ENCODE results near the gene HCFC1.

DNA sequence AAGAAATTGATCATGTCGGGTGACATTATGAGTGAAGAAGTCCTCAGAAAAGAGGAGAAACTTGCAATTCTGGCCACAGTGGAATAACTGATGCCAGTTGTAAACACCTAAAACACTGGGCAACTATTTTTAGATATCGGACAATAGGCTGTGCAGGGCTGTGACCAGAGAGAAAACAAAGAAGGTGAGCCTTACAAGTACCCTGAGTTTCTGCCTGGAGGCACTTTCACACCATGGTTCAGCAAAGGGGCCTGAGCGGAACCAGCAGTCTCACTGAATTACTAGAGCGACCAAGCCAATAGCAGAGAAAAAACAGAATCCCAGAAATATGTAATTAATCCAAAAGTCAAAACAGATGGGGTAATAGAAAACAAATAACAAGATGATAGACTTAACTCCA lies 36.9 kb upstream of the HCFC1 start:
- TF ChIP-seq, protein P1, sequence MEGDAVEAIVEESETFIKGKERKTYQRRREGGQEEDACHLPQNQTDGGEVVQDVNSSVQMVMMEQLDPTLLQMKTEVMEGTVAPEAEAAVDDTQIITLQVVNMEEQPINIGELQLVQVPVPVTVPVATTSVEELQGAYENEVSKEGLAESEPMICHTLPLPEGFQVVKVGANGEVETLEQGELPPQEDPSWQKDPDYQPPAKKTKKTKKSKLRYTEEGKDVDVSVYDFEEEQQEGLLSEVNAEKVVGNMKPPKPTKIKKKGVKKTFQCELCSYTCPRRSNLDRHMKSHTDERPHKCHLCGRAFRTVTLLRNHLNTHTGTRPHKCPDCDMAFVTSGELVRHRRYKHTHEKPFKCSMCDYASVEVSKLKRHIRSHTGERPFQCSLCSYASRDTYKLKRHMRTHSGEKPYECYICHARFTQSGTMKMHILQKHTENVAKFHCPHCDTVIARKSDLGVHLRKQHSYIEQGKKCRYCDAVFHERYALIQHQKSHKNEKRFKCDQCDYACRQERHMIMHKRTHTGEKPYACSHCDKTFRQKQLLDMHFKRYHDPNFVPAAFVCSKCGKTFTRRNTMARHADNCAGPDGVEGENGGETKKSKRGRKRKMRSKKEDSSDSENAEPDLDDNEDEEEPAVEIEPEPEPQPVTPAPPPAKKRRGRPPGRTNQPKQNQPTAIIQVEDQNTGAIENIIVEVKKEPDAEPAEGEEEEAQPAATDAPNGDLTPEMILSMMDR (IDR thresholded peaks at IDR 0.05), result no peak
- no peak for TF ChIP-seq POLR2A (IDR thresholded peaks at IDR 0.05)

Measured in testis (tissue), 2 donors.